Activated T-cell treated with anti-CD3 and anti-CD28 coated beads, Interleukin-2, amount 50 U/mL, for 72 hours (primary cell): ENCODE data around the gene STAG3. TPM values are rescaled to one million over a fixed set of nuclear protein-coding genes. Genes with fewer than 3 reads are reported as not detected.
"Not testable (repeated sequence)": the region's sequence is repeated elsewhere in the genome, so short reads cannot be mapped to it uniquely, and the experiment has no call there.

ENCODE experiments used
- ATAC-seq, 2 donors: fragments of 150-1000 bp; cut with Tn5 transposase; replicated peaks in 1 of 2; 2 replicates each; pipeline ENCODE4 v1.10.0; 2021; ENCODE audit warnings: moderate library complexity in 2 of 2, mild to moderate bottlenecking in 1 of 2
- DNase-seq, 2 donors: peaks; one replicate each; pipeline ENCODE4 v3.0.0; 2021 to 2022; ENCODE audit warnings: mixed read lengths in 1 of 2
- H3K27ac Mint-ChIP-seq: one replicate; pipeline ENCODE4 v1.8.0; 2022; ENCODE audit warnings: mild to moderate bottlenecking, moderate library complexity, mixed read lengths
- H3K27me3 Mint-ChIP-seq: one replicate; pipeline ENCODE4 v1.8.0; 2022; ENCODE audit warnings: low read depth, mixed read lengths
- H3K36me3 Mint-ChIP-seq, 2 donors: one replicate each; pipeline ENCODE4 v1.8.0; 2022; ENCODE audit warnings: mixed read lengths in 2 of 2, mild to moderate bottlenecking in 1 of 2; ENCODE audit not compliant: insufficient read depth in 2 of 2
- H3K4me1 Mint-ChIP-seq: one replicate; pipeline ENCODE4 v1.8.0; 2022; ENCODE audit warnings: low read depth, mixed read lengths
- H3K4me3 Mint-ChIP-seq, 2 donors: one replicate each; pipeline ENCODE4 v1.8.0; 2022; ENCODE audit warnings: mild to moderate bottlenecking in 2 of 2, mixed read lengths in 2 of 2, moderate library complexity in 2 of 2
- H3K9me3 Mint-ChIP-seq, 2 donors: one replicate each; pipeline ENCODE4 v1.8.0; 2022; ENCODE audit warnings: mixed read lengths in 2 of 2
- total RNA-seq, 2 donors: library from RNA; stranded (reverse); gene quantifications; one replicate each; pipeline ENCODE4 v1.2.3, GENCODE V29; 2022

Gene STAG3
- total RNA-seq, 2 donors from 2014 or later: 103 to 121 TPM

GRCh38 chr7:100171840-100172239, 5.9 kb upstream of the STAG3 start:
- H3K4me3 Mint-ChIP-seq: peak overlapping the region; percentile 65 to 77
- ATAC-seq: peak; percentile 17 to 27
- no peaks in the 10 kb centered on the region for H3K9me3 Mint-ChIP-seq
- no peak for DNase-seq
- peaks cover 11% of the 10 kb centered on the region for H3K27me3 Mint-ChIP-seq
- no peak overlapping the region for H3K27ac Mint-ChIP-seq
- peaks cover 62% of the 10 kb centered on the region for H3K4me1 Mint-ChIP-seq
- no peaks in the 10 kb centered on the region for H3K36me3 Mint-ChIP-seq

DNA sequence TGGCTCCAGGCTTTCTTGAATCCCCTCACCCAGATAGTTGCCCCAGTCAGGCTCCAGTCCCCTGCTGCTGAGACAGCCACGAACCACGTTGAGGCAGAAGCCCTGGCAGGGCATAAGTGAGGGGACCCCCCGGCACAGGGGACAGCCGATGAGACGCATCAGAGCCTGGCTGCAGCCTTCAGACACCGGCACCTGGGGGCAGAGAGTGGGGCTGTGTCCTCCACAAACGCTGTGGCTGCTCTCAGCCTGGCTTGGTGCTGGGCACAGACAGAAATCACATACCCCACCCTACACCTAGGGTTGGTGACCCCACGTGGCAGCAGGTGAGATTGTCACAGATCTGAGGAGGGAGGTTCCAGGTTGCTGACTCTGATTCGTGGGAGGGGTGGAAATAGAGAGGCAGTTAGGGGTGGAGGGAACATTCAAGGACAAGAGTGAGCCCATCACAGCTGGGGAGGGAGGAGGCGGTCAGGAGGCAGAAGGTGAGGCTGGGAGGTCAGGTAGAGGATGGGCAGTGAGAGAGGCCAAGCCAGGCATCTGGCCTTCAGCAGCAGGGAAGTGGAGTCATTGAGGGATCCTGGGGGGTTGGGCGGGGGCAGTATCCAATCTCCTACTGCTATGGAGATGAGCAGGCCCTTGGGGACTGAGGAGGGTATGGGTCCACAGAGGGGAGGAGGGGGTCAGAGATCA, 3.8 kb upstream of the STAG3 start:
- H3K4me1 Mint-ChIP-seq: peaks cover 51% of the 10 kb centered on the region
- H3K9me3 Mint-ChIP-seq: no peaks in the 10 kb centered on the region
- ATAC-seq: no peak
- no peaks in the 10 kb centered on the region for H3K27me3 Mint-ChIP-seq
- H3K36me3 Mint-ChIP-seq: peaks cover 0 to 2% of the 10 kb centered on the region in 2 donors
- DNase-seq: no peak
- H3K4me3 Mint-ChIP-seq: no peak overlapping the region
- H3K27ac Mint-ChIP-seq: no peak overlapping the region

DNA sequence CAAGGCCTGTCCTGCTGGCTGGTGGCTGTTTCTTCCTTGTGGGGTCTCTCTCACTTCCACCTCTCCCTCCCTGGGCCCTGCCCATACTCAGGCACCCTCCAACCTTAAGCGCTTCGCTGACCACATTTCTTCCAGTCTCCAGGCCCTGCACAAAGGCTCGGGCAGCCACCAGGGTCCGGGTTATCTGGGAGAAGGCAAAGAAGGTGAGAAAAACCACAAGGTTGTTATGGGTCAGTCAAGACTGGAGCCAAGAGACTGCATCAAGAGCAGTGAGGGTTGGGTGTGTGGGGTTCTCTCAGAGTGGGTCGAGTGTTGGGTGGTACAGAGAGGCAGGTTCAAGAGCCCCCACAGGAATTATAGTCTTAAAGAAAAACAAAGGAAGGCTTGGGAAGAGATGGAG, 3.1 kb upstream of the STAG3 start:
- DNase-seq (no peak), ATAC-seq (no peak)
- H3K4me1 Mint-ChIP-seq: peaks cover 50% of the 10 kb centered on the region
- peaks cover 0 to 2% of the 10 kb centered on the region in 2 donors for H3K36me3 Mint-ChIP-seq
- no peak overlapping the region for H3K4me3 Mint-ChIP-seq
- H3K27ac Mint-ChIP-seq: no peak overlapping the region
- H3K9me3 Mint-ChIP-seq: no peaks in the 10 kb centered on the region
- no peaks in the 10 kb centered on the region for H3K27me3 Mint-ChIP-seq

- H3K27ac Mint-ChIP-seq: no peak overlapping the region
- H3K36me3 Mint-ChIP-seq: peaks cover 3% of the 10 kb centered on the region in 2 donors
- ATAC-seq (no peak), DNase-seq (no peak)
- no peaks in the 10 kb centered on the region for H3K27me3 Mint-ChIP-seq
- peaks cover 0 to 1% of the 10 kb centered on the region in 2 donors for H3K9me3 Mint-ChIP-seq
- H3K4me1 Mint-ChIP-seq: peaks cover 50% of the 10 kb centered on the region
- H3K4me3 Mint-ChIP-seq: peak overlapping the region; percentile 10 to 13
Observed at GRCh38 chr7:100175296-100175935, 2.3 kb upstream of the STAG3 start.

DNA sequence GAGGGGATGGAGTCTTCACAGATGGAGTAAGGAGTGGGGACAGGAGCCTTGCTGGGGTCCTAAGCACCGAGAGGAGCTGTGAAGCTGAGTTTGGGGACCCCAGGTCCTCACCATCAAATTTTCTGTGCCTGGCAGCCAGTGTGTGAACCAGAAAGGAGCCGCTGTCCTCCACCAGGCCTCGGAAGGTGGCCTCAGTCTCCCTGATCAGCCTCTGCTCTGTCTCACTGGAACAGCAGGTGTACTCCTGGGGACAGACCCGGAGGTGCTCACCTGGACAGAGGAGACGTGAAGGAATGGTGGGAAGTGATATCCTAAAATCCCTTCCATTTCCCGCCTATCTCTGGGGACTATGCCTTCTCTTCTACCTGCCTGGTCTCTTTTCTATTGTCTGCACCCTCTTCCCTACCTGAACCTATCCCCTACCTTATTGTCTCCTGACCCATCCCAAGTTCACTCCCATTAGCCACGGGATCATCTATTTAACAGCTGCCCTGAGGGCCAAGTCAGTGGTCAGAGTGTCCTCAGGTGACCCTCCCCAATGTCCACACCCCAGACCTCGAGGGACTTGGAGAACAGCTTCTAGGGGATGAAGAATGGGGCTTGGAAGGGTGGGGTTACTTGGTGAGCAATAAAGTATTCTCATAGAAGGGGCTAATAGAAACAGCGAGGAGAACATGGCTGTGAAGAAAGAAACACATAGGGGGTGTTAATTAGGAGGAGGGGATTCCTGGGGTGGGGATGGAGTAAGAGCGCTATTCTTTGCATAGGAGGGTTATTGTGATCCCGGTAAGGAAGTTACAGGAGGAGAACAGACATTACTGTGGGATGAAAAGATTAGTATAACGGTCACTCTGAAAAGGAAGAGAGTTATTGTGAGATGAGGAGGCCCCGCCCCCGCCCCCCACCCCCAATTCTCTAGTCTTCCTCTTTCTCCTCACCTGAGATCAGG, 1.3 kb upstream of the STAG3 start:
- Mint-ChIP-seq H3K9me3 (peaks cover 0 to 2% of the 10 kb centered on the region in 2 donors), H3K27me3 (no peaks in the 10 kb centered on the region), H3K27ac (no peak overlapping the region), H3K4me1 (peaks cover 55% of the 10 kb centered on the region), H3K36me3 (peaks cover 4 to 8% of the 10 kb centered on the region in 2 donors), H3K4me3 (peak overlapping the region; percentile 85 to 91)
- ATAC-seq (no peak), DNase-seq (no peak)

- not testable (repeated sequence) for H3K9me3 Mint-ChIP-seq, DNase-seq
- peak overlapping the region; percentile 81 to 91 for H3K4me3 Mint-ChIP-seq
Observed at GRCh38 chr7:100180084-100180483, 2.4 kb downstream of the STAG3 start.

GRCh38 chr7:100182616-100183015, 4.9 kb downstream of the STAG3 start:
- not testable (repeated sequence) for ATAC-seq, DNase-seq, H3K27ac Mint-ChIP-seq, H3K9me3 Mint-ChIP-seq, H3K27me3 Mint-ChIP-seq
- Mint-ChIP-seq H3K4me3 (peak overlapping the region; percentile 10 to 91), H3K4me1 (peaks cover 52% of the 10 kb centered on the region), H3K36me3 (peaks cover 4 to 18% of the 10 kb centered on the region in 2 donors)

More at GRCh38 chr7:100180084-100180483, 2.4 kb downstream of the STAG3 start:
- Mint-ChIP-seq H3K4me1 (peaks cover 70% of the 10 kb centered on the region), H3K36me3 (peaks cover 6 to 18% of the 10 kb centered on the region in 2 donors)
- not testable (repeated sequence) for H3K27me3 Mint-ChIP-seq, ATAC-seq, H3K27ac Mint-ChIP-seq

- H3K4me1 Mint-ChIP-seq: peaks cover 52% of the 10 kb centered on the region
- H3K36me3 Mint-ChIP-seq: peaks cover 4 to 18% of the 10 kb centered on the region in 2 donors
- not testable (repeated sequence) for ATAC-seq, H3K9me3 Mint-ChIP-seq, H3K27ac Mint-ChIP-seq, H3K4me3 Mint-ChIP-seq, DNase-seq, H3K27me3 Mint-ChIP-seq
Observed at GRCh38 chr7:100183090-100183489, 5.4 kb downstream of the STAG3 start.

- DNase-seq (no peak), ATAC-seq (no peak)
- Mint-ChIP-seq H3K27me3 (no peaks in the 10 kb centered on the region), H3K4me1 (peaks cover 44% of the 10 kb centered on the region), H3K9me3 (no peaks in the 10 kb centered on the region), H3K27ac (no peak overlapping the region), H3K4me3 (no peak overlapping the region), H3K36me3 (peaks cover 2 to 12% of the 10 kb centered on the region in 2 donors)
Observed at GRCh38 chr7:100185726-100186125, 8.0 kb downstream of the STAG3 start.

GRCh38 chr7:100189061-100189460, 11.3 kb downstream of the STAG3 start:
- peaks cover 0 to 5% of the 10 kb centered on the region in 2 donors for H3K36me3 Mint-ChIP-seq
- ATAC-seq (no peak), DNase-seq (no peak)
- H3K27me3 Mint-ChIP-seq: no peaks in the 10 kb centered on the region
- H3K9me3 Mint-ChIP-seq: no peaks in the 10 kb centered on the region
- H3K27ac Mint-ChIP-seq: no peak overlapping the region
- H3K4me1 Mint-ChIP-seq: peaks cover 43% of the 10 kb centered on the region
- no peak overlapping the region for H3K4me3 Mint-ChIP-seq

DNA sequence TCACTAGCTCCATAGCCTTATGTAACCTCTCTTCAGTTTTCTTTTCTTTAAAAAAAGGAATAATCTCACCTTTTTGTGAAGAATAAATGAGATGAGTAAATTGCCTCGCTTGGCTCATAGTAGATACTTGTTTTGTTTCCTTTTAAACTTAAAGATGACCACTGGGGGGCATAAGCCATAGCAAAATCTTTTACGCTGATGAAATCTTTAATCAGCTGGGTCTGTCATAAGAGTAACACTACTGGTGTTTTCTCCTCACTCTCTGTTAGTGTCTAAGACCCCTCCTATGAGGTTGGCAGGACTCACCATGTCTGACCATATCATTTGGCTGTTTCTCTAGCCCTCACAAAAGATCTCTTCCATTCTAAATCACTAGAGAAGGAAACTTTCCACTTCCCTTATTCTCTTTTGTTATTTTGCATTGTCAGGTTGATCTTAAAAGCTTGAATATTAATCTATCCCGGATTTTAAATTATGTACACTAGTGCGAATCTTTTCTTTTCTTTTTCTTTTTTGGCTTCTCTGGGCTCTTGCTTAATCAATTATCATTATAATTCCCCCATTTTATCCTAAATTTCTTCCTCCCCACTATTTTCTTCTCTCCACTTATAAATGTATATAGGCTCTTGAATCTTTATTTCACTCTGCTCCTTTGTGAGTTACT, 12.5 kb downstream of the STAG3 start:
- H3K9me3 Mint-ChIP-seq: no peaks in the 10 kb centered on the region
- H3K36me3 Mint-ChIP-seq: peaks cover 0 to 7% of the 10 kb centered on the region in 2 donors
- H3K27me3 Mint-ChIP-seq: no peaks in the 10 kb centered on the region
- DNase-seq (no peak), ATAC-seq (peak; percentile 89 to 94)
- peak overlapping the region; percentile 95 for H3K27ac Mint-ChIP-seq
- peaks cover 43% of the 10 kb centered on the region for H3K4me1 Mint-ChIP-seq
- peak overlapping the region in 1 of 2 donors; percentile 67 for H3K4me3 Mint-ChIP-seq

DNA sequence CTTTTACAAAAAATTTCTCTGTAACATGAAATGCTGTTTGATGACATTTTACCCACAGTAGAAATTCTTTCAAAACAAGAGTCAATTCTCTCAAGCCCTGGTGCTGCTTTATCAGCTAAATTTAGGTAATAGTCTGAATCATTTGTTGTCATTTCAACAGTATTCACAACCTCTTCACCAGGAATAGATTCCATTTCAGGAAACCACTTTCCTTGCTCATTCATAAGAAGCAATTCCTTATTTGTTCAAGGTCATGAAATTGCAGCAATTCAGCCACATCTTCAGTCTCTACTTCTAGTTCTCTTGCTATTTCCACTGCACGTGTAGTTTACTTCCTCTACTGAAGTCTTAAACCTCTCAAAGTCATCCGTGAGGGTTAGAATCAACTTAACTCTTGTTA, 14.1 kb downstream of the STAG3 start:
- DNase-seq: no peak
- H3K36me3 Mint-ChIP-seq: peaks cover 0 to 7% of the 10 kb centered on the region in 2 donors
- H3K4me3 Mint-ChIP-seq: no peak overlapping the region
- H3K9me3 Mint-ChIP-seq: no peaks in the 10 kb centered on the region
- peaks cover 52% of the 10 kb centered on the region for H3K4me1 Mint-ChIP-seq
- no peaks in the 10 kb centered on the region for H3K27me3 Mint-ChIP-seq
- peak overlapping the region; percentile 95 for H3K27ac Mint-ChIP-seq
- no peak for ATAC-seq
